ENCODE measurements around the gene RSBN1L.
"Not testable (repeated sequence)": the region's sequence is repeated elsewhere in the genome, so short reads cannot be mapped to it uniquely, and the experiment has no call there.

The RSBN1L gene

DNA sequence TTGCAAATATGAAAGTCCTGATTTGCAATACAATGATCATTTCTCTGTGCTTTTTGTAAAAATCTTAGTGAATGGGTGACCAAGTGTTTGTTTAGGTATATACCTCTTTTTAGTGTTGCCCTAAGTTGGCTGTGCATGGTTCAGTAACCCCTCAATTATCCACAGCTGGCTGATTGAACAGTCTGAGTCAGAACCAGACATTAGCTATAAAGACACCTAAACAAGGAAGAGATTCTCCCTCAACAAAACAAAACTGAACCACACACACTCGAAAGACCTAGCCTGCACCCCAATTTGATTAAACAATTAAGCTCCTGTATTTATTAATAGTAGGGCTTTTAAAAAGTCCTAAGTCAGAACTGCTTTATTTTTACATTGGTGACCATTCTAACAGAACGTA lies 2.8 kb downstream of the RSBN1L start:
- Histone ChIP-seq H3K4me1 (ENCODE audit: insufficient read depth, poor library complexity, severe bottlenecking) (peaks cover 17% of the 10 kb centered on the region), H3K9me3 (ENCODE audit: severe bottlenecking) (no peaks in the 10 kb centered on the region), H3K4me3 (ENCODE audit: severe bottlenecking) (no peak overlapping the region), H3K27ac (ENCODE audit: poor library complexity, severe bottlenecking) (no peak overlapping the region), H3K36me3 (ENCODE audit: low read depth) (peaks cover 5% of the 10 kb centered on the region; the same call in 1 of the 2 replicates), H3K27me3 (ENCODE audit: insufficient read depth, poor library complexity, severe bottlenecking) (no peaks in the 10 kb centered on the region)
- DNase-seq (ENCODE audit: low spot score): no peak
- TF ChIP-seq, protein P1, sequence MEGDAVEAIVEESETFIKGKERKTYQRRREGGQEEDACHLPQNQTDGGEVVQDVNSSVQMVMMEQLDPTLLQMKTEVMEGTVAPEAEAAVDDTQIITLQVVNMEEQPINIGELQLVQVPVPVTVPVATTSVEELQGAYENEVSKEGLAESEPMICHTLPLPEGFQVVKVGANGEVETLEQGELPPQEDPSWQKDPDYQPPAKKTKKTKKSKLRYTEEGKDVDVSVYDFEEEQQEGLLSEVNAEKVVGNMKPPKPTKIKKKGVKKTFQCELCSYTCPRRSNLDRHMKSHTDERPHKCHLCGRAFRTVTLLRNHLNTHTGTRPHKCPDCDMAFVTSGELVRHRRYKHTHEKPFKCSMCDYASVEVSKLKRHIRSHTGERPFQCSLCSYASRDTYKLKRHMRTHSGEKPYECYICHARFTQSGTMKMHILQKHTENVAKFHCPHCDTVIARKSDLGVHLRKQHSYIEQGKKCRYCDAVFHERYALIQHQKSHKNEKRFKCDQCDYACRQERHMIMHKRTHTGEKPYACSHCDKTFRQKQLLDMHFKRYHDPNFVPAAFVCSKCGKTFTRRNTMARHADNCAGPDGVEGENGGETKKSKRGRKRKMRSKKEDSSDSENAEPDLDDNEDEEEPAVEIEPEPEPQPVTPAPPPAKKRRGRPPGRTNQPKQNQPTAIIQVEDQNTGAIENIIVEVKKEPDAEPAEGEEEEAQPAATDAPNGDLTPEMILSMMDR (IDR thresholded peaks at IDR 0.05; ENCODE audit: poor library complexity, severe bottlenecking): no peak
- ATAC-seq (ENCODE audit: low read depth): no peak

DNA sequence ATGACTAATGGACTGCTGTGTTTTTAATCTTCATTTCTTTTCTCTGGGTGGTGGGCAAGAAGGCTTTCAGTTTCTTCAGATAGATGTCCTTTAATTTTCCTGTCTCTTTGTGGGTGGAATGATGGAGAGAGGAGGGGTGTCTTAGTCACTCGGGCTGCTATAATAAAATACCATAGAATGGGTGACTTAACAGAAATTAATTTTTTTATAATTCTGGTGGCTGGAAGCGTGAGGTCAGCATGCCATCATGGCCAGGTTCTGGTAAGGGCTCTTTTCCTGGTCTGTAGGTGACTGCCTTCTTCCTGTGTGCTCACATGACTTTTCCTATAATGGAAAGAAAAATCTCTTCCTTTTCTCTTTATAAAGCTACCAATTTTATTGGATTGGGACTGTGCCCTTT lies 6.3 kb downstream of the RSBN1L start:
- Histone ChIP-seq H3K27ac (ENCODE audit: poor library complexity, severe bottlenecking) (no peak overlapping the region), H3K9me3 (ENCODE audit: severe bottlenecking) (no peaks in the 10 kb centered on the region), H3K4me1 (ENCODE audit: insufficient read depth, poor library complexity, severe bottlenecking) (peaks cover 13% of the 10 kb centered on the region), H3K4me3 (ENCODE audit: severe bottlenecking) (no peak overlapping the region), H3K27me3 (ENCODE audit: insufficient read depth, poor library complexity, severe bottlenecking) (no peaks in the 10 kb centered on the region), H3K36me3 (ENCODE audit: low read depth) (peaks cover 18% of the 10 kb centered on the region)
- TF ChIP-seq, protein P1 (IDR thresholded peaks at IDR 0.05; ENCODE audit: poor library complexity, severe bottlenecking): no peak
- DNase-seq (ENCODE audit: low spot score) (no peak), ATAC-seq (ENCODE audit: low read depth) (no peak)

DNA sequence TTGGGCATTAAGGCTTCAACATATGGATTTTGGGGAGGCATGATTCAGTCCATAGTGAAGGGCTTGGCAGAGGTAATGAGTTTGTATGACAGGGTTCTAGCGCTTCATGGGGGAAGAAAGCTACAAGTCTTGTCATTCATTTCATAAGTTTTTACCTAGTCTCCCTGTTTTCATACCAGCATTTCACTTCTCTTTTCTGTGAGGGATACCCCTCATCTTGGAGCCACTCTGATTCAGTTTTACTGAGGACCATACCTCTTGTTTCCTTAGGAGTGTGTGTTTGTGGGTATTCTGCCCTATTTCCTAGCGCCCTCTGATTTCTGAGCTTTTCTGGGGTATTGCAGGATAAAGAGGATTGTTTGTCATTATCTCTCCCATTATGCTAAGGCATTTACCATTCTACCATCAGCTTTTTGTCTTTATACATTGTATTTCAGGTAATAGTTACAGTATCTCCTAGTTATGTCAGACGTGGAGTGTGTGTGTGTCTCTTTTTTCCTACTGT lies 6.8 kb downstream of the RSBN1L start:
- Histone ChIP-seq H3K27ac (ENCODE audit: poor library complexity, severe bottlenecking) (no peak overlapping the region), H3K36me3 (ENCODE audit: low read depth) (peaks cover 20% of the 10 kb centered on the region), H3K4me3 (ENCODE audit: severe bottlenecking) (no peak overlapping the region), H3K4me1 (ENCODE audit: insufficient read depth, poor library complexity, severe bottlenecking) (peaks cover 13% of the 10 kb centered on the region), H3K9me3 (ENCODE audit: severe bottlenecking) (no peaks in the 10 kb centered on the region), H3K27me3 (ENCODE audit: insufficient read depth, poor library complexity, severe bottlenecking) (no peaks in the 10 kb centered on the region)
- DNase-seq (ENCODE audit: low spot score) (no peak), ATAC-seq (ENCODE audit: low read depth) (no peak)
- TF ChIP-seq, protein P1 (IDR thresholded peaks at IDR 0.05; ENCODE audit: poor library complexity, severe bottlenecking): no peak

DNA sequence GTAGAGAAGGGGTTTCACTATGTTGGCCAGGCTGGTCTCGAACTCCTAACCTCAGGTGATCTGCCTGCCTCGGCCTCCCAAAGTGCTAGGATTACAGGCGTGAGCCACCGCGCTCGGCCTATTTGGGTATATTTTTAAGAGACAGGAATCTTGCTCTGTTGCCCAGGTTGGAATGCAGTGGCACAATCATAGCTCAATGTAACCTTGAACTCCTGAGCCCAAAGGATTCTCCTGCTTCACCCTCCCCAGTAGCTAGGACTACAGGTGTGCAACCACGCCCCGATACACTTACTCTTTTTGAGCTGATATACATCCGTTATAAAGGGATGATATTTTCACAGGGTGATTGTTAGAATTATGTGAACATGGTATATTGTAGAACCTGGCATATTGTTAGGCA lies 7.4 kb downstream of the RSBN1L start:
- H3K27me3 ChIP-seq (ENCODE audit: insufficient read depth, poor library complexity, severe bottlenecking); H3K27ac ChIP-seq (ENCODE audit: poor library complexity, severe bottlenecking); H3K9me3 ChIP-seq (ENCODE audit: severe bottlenecking); H3K4me1 ChIP-seq (ENCODE audit: insufficient read depth, poor library complexity, severe bottlenecking); ATAC-seq (ENCODE audit: low read depth); DNase-seq (ENCODE audit: low spot score); H3K4me3 ChIP-seq (ENCODE audit: severe bottlenecking): not testable (repeated sequence)
- peaks cover 20% of the 10 kb centered on the region for H3K36me3 ChIP-seq (ENCODE audit: low read depth)

DNA sequence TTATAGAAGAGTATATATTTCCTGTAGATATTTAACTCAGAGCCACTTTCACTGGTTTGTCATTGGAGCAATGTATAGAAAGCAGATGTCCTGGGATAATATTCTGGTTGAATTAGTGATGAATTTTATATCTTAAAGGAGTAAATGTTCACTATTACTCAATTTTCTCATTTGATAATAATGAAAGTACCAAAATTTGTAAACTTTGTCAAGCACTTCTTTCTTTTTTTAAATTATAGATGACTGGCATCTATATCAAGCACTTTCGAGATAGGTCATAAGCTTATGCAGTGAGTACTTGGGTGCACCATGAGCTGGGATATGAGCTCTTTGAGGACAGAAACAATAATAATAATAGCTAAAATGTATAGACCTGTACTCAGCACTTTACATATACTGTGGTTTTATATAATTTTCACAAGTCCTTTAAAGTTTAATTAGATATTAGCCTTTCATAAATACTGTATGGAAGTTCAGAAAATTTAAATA lies 11.3 kb downstream of the RSBN1L start:
- DNase-seq (ENCODE audit: low spot score) (no peak), ATAC-seq (ENCODE audit: low read depth) (no peak)
- no peak overlapping the region for H3K27ac ChIP-seq (ENCODE audit: poor library complexity, severe bottlenecking)
- TF ChIP-seq, protein P1 (IDR thresholded peaks at IDR 0.05; ENCODE audit: poor library complexity, severe bottlenecking): no peak
- H3K4me1 ChIP-seq (ENCODE audit: insufficient read depth, poor library complexity, severe bottlenecking): no peaks in the 10 kb centered on the region
- H3K36me3 ChIP-seq (ENCODE audit: low read depth): peaks cover 19% of the 10 kb centered on the region
- no peaks in the 10 kb centered on the region for H3K9me3 ChIP-seq (ENCODE audit: severe bottlenecking)
- no peak overlapping the region for H3K4me3 ChIP-seq (ENCODE audit: severe bottlenecking)
- H3K27me3 ChIP-seq (ENCODE audit: insufficient read depth, poor library complexity, severe bottlenecking): no peaks in the 10 kb centered on the region

Data from RWPE2 (cell line).